GM19099 (cell line): Measurements from ENCODE around the gene LHPP.

Source experiments
- POLR2A ChIP-seq: IDR thresholded peaks from 3 replicates; pipeline ENCODE4 v1.6.1; 2011; ENCODE audit warnings: low read depth; ENCODE audit not compliant: insufficient read length; ENCODE audit errors: extremely low read depth

LHPP gene

GRCh38 chr10:124480860-124481259 is 19.2 kb downstream of the LHPP start:
- no peak for TF ChIP-seq POLR2A

- no peak for TF ChIP-seq POLR2A
Measured at GRCh38 chr10:124481717-124482116, 20.1 kb downstream of the LHPP start.

- TF ChIP-seq POLR2A, result no peak
Measured at GRCh38 chr10:124482236-124482800, 20.7 kb downstream of the LHPP start.

- TF ChIP-seq POLR2A, result no peak
Measured at GRCh38 chr10:124482876-124483275, 21.3 kb downstream of the LHPP start.

GRCh38 chr10:124484031-124484430 is 22.4 kb downstream of the LHPP start:
- TF ChIP-seq POLR2A, result no peak

- TF ChIP-seq POLR2A, result no peak
Measured at GRCh38 chr10:124484661-124485060, 23.0 kb downstream of the LHPP start.

- no peak for TF ChIP-seq POLR2A
Measured at GRCh38 chr10:124486635-124487034, 25.0 kb downstream of the LHPP start.

GRCh38 chr10:124491105-124491504 is 29.5 kb downstream of the LHPP start:
- no peak for TF ChIP-seq POLR2A

GRCh38 chr10:124492266-124492665 is 30.6 kb downstream of the LHPP start:
- TF ChIP-seq POLR2A, result no peak

GRCh38 chr10:124493214-124493882 is 31.7 kb downstream of the LHPP start:
- no peak for TF ChIP-seq POLR2A

GRCh38 chr10:124494046-124494807 is 32.6 kb downstream of the LHPP start:
- no peak for TF ChIP-seq POLR2A

GRCh38 chr10:124495162-124495561 is 33.5 kb downstream of the LHPP start:
- no peak for TF ChIP-seq POLR2A

GRCh38 chr10:124495725-124496124 is 34.1 kb downstream of the LHPP start:
- no peak for TF ChIP-seq POLR2A

GRCh38 chr10:124496150-124496549 is 34.5 kb downstream of the LHPP start:
- no peak for TF ChIP-seq POLR2A

- no peak for TF ChIP-seq POLR2A
Measured at GRCh38 chr10:124496620-124497019, 35.0 kb downstream of the LHPP start.

- no peak for TF ChIP-seq POLR2A
Measured at GRCh38 chr10:124497196-124497881, 35.7 kb downstream of the LHPP start.

- TF ChIP-seq POLR2A, result no peak
Measured at GRCh38 chr10:124498056-124498455, 36.4 kb downstream of the LHPP start.
